PC-3 (cell line): ENCODE data around the gene PMP22. TPM values are rescaled to one million over a fixed set of nuclear protein-coding genes. Genes with fewer than 3 reads are reported as not detected.

Experiments used
- ATAC-seq: fragments of 200-7000 bp; cut with Tn5 transposase; 2 replicates; pipeline ENCODE4 v1.9.1; 2020; ENCODE audit warnings: mild to moderate bottlenecking, moderate library complexity
- BruUV-seq: library from RNA; stranded (reverse); fragments of 400-500 nt; replicated peaks from 2 replicates; lab custom pipeline; 2021; lab: Mats Ljungman, UMichigan
- CTCF ChIA-PET: fragments of 300-600 bp; sonication (Branson Sonifier 250); formaldehyde crosslinking; loops from one replicate; lab custom pipeline; 2022; ENCODE audit warnings: antibody characterized with exemption; lab: Charles Lee
- POLR2A ChIA-PET: fragments of 300-600 bp; sonication (Branson Sonifier 250); formaldehyde crosslinking; loops from one replicate; lab custom pipeline; 2022; ENCODE audit warnings: antibody characterized with exemption; ENCODE audit not compliant: unreplicated experiment; lab: Charles Lee
- DNase-seq: peaks from one replicate; pipeline ENCODE4 v3.0.0-alpha.2; 2015
- H2AFZ ChIP-seq: fragments of 300-600 bp; sonication (generic); 2 replicates; pipeline ENCODE4 v1.6.0; 2016; ENCODE audit warnings: antibody characterized with exemption, low read length
- H3F3A ChIP-seq: fragments of 300-600 bp; sonication (generic); one replicate; pipeline ENCODE4 v1.6.0; 2017; ENCODE audit warnings: antibody characterized with exemption, low read length, control low read depth, mild to moderate bottlenecking; ENCODE audit not compliant: unreplicated experiment
- H3K27ac ChIP-seq: fragments of 300-600 bp; sonication (generic); 2 replicates; pipeline ENCODE4 v1.5.1; 2016; ENCODE audit warnings: mild to moderate bottlenecking, low read length
- H3K27me3 ChIP-seq: fragments of 300-600 bp; sonication (generic); 2 replicates; pipeline ENCODE4 v1.6.1; 2016; ENCODE audit warnings: low read length, mixed read lengths
- H3K36me3 ChIP-seq: fragments of 300-600 bp; sonication (generic); 2 replicates; pipeline ENCODE4 v1.6.1; 2016; ENCODE audit warnings: low read depth, mixed run types, low read length, mixed read lengths
- H3K4me1 ChIP-seq: fragments of 300-600 bp; sonication (generic); 2 replicates; pipeline ENCODE4 v1.5.1; 2016; ENCODE audit warnings: low read length; ENCODE audit not compliant: insufficient read depth
- H3K4me2 ChIP-seq: fragments of 300-600 bp; sonication (generic); 2 replicates; pipeline ENCODE4 v1.6.0; 2016; ENCODE audit warnings: low read length
- H3K4me3 ChIP-seq: fragments of 300-600 bp; sonication (generic); 2 replicates; pipeline ENCODE4 v1.5.1; 2016; ENCODE audit warnings: mild to moderate bottlenecking, low read length, mixed read lengths
- H3K79me2 ChIP-seq: fragments of 300-600 bp; sonication (generic); 2 replicates; pipeline ENCODE4 v1.6.1; 2017; ENCODE audit warnings: low read length, mixed read lengths
- H3K9ac ChIP-seq: fragments of 300-600 bp; sonication (generic); 2 replicates; pipeline ENCODE4 v1.6.0; 2016; ENCODE audit warnings: mild to moderate bottlenecking, low read length
- H3K9me2 ChIP-seq: fragments of 300-600 bp; sonication (generic); replicated peaks from 2 replicates; pipeline ENCODE4 v1.6.1; 2016; ENCODE audit warnings: mixed run types, low read length, mixed read lengths
- H3K9me3 ChIP-seq: fragments of 300-600 bp; sonication (generic); 2 replicates; pipeline ENCODE4 v1.6.1; 2016; ENCODE audit warnings: low read length, mixed read lengths
- H4K20me1 ChIP-seq: fragments of 300-600 bp; sonication (generic); 2 replicates; pipeline ENCODE4 v1.6.1; 2016; ENCODE audit warnings: low read length, mixed read lengths
- EZH2 ChIP-seq: fragments of 300-600 bp; sonication (generic); IDR thresholded peaks from one replicate; pipeline ENCODE4 v1.6.1; 2017; ENCODE audit warnings: antibody characterized with exemption, mild to moderate bottlenecking, low read length; ENCODE audit not compliant: unreplicated experiment
- EZH2phosphoT487 ChIP-seq: fragments of 300-600 bp; sonication (generic); IDR thresholded peaks from 2 replicates; pipeline ENCODE4 v1.6.1; 2018; ENCODE audit warnings: mild to moderate bottlenecking, antibody characterized with exemption, low read length, borderline replicate concordance
- intact Hi-C: fragments of 100-400 bp; cut with micrococcal nuclease; formaldehyde crosslinking; loops from 2 replicates; pipeline ENCODE4 v1.9.0; 2023
- total RNA-seq: library from RNA; depleted of rRNA; stranded (reverse); fragments of >200 nt; gene quantifications from 2 replicates; pipeline ENCODE4 v1.2.3, GENCODE V29; 2014
- TF ChIP-seq, protein P1 (sequence below): fragments of 300-600 bp; sonication (generic); conservative IDR thresholded peaks from 2 replicates; pipeline ENCODE4 v1.5.1; 2017; ENCODE audit warnings: antibody characterized with exemption, low read depth, mild to moderate bottlenecking, low read length

PMP22 gene
- total RNA-seq, 1 experiment from 2014 or later, result 51.0 TPM

DNA sequence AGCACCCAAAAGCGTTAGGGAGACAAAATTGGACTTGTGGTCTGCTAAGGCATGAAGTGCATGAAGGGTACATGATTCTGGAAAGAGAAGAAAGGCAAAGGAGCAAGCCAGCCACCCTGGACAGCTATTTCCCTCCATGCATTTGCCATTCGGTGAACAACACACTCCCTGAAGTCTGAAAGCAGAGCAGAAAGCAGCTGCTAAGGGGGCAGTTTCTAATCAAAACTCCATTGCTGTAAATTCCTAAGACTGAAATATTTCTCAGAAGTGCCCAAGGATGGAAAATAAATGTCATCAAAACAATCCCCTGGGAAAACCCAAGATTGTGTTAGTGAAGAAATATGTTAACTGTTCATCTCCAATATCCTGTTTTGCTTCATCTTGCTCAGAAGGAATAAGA lies 44.3 kb downstream of the PMP22 start:
- intact Hi-C loops, result no loop called here

DNA sequence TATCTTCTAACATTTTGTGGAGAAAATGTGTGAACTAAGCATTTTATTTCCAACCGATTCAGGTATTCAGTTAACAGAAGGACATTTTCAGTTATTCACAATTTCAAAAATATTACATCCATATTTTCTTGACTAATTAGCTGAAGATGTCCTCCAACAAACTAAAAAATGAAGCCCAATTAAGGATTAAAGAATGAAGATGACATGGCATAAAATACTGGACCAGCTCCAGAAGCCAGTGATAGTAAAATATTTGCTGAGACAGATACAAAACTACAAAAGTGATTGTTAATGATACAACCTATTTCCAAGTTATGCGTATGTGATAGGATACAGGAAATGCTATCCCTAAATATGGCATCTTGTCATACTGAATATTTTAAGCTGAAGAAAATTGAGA lies 48.6 kb downstream of the PMP22 start:
- Histone ChIP-seq H3K27ac (no peak overlapping the region), H3K9me2 (no peaks in the 10 kb centered on the region), H2AFZ (no peak overlapping the region), H3K9ac (no peak overlapping the region), H3K27me3 (peaks cover 29% of the 10 kb centered on the region), H3K79me2 (no peaks in the 10 kb centered on the region), H3K4me1 (no peaks in the 10 kb centered on the region), H3K4me2 (no peak overlapping the region), H3K36me3 (no peaks in the 10 kb centered on the region), H3F3A (no peaks in the 10 kb centered on the region), H4K20me1 (no peaks in the 10 kb centered on the region), H3K4me3 (no peak overlapping the region), H3K9me3 (no peaks in the 10 kb centered on the region)
- BruUV-seq, result no TSS peak
- intact Hi-C loops, result no loop called here
- TF ChIP-seq EZH2phosphoT487 (no peak), EZH2 (no peak)
- TF ChIP-seq, protein P1, sequence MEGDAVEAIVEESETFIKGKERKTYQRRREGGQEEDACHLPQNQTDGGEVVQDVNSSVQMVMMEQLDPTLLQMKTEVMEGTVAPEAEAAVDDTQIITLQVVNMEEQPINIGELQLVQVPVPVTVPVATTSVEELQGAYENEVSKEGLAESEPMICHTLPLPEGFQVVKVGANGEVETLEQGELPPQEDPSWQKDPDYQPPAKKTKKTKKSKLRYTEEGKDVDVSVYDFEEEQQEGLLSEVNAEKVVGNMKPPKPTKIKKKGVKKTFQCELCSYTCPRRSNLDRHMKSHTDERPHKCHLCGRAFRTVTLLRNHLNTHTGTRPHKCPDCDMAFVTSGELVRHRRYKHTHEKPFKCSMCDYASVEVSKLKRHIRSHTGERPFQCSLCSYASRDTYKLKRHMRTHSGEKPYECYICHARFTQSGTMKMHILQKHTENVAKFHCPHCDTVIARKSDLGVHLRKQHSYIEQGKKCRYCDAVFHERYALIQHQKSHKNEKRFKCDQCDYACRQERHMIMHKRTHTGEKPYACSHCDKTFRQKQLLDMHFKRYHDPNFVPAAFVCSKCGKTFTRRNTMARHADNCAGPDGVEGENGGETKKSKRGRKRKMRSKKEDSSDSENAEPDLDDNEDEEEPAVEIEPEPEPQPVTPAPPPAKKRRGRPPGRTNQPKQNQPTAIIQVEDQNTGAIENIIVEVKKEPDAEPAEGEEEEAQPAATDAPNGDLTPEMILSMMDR, result no peak
- POLR2A ChIA-PET, result no interaction called here
- CTCF ChIA-PET, result no interaction called here
- DNase-seq (no peak), ATAC-seq (no peak)

More for the DNA sequence above, 44.3 kb downstream of the PMP22 start:
- no peak overlapping the region for H3K27ac ChIP-seq
- H3K4me1 ChIP-seq, result no peaks in the 10 kb centered on the region
- peaks cover 14% of the 10 kb centered on the region; the same call in 1 of the 2 replicates for H3K27me3 ChIP-seq
- BruUV-seq, result no TSS peak
- no peak overlapping the region for H3K4me2 ChIP-seq
- TF ChIP-seq, protein P1, result no peak
- TF ChIP-seq EZH2phosphoT487 (no peak), EZH2 (no peak)
- no peaks in the 10 kb centered on the region for H3F3A ChIP-seq
- POLR2A ChIA-PET, result no interaction called here
- no peak overlapping the region for H3K4me3 ChIP-seq
- CTCF ChIA-PET, result no interaction called here
- no peaks in the 10 kb centered on the region for H3K36me3 ChIP-seq
- no peaks in the 10 kb centered on the region for H3K79me2 ChIP-seq
- no peak overlapping the region for H3K9ac ChIP-seq
- no peak for ATAC-seq
- H2AFZ ChIP-seq, result no peak overlapping the region
- DNase-seq, result no peak
- no peaks in the 10 kb centered on the region for H3K9me2 ChIP-seq
- no peaks in the 10 kb centered on the region for H4K20me1 ChIP-seq
- H3K9me3 ChIP-seq, result no peaks in the 10 kb centered on the region

DNA sequence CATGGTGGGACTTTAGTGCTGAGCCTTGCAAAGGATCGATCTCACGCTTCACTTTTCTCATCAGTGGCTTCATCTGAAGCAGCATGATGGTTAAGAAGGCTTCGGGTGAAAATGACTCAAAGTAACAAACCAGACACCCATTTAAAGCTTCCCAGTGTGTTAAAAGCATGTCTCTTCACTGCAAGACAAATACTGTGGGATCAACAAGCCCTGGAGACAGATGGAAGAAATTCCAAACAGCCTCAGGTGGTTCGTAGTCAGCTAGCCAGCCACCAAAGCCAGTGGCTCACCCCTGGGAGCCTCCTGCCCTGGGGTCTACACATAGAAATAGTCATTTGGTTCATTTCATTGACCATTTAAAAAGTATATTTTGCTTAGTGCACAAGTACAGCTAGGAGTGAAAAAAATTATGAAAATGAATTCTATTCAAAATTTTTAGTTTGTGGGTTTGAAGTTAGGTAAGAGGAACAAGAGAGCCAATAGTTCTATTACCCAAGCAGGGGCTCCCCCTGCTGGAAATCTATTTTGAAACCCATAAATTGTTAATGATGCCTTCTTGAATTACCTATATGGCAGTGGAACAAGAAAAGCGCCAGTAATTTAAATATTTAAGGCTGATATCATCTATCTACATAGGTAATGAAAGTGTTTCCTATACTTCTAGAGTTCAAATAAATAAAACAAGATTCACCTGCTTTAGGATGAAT lies 51.6 kb downstream of the PMP22 start:
- Histone ChIP-seq H2AFZ (no peak overlapping the region), H3K9me2 (no peaks in the 10 kb centered on the region), H3K79me2 (no peaks in the 10 kb centered on the region), H3F3A (no peaks in the 10 kb centered on the region), H3K9ac (no peak overlapping the region), H3K4me2 (no peak overlapping the region), H3K36me3 (no peaks in the 10 kb centered on the region), H3K4me1 (no peaks in the 10 kb centered on the region), H3K9me3 (no peaks in the 10 kb centered on the region), H3K27ac (no peak overlapping the region), H3K4me3 (no peak overlapping the region), H3K27me3 (peaks cover 55% of the 10 kb centered on the region), H4K20me1 (no peaks in the 10 kb centered on the region)
- peak; percentile 65 for DNase-seq
- intact Hi-C loops, result no loop called here
- BruUV-seq, result no TSS peak
- ATAC-seq, result no peak
- CTCF ChIA-PET, result no interaction called here
- TF ChIP-seq, protein P1, result peak; percentile 72
- TF ChIP-seq EZH2 (no peak), EZH2phosphoT487 (no peak)
- POLR2A ChIA-PET, result no interaction called here
